Naive thymus-derived CD8-positive, alpha-beta T cell (primary cell): ENCODE measurements around the gene RCBTB2. TPM values are rescaled to one million over a fixed set of nuclear protein-coding genes. Genes with fewer than 3 reads are reported as not detected.

ENCODE experiments used
- ATAC-seq, 2 donors: fragments of 150-1000 bp; cut with Tn5 transposase in 1 of 2; sonication (Bioruptor Pico), chemical (Tn5 transposase) in 1 of 2; 1 replicate in 1 of 2; 2 replicates in 1 of 2; pipeline ENCODE4 v1.10.0; 2021; ENCODE audit warnings: mild to moderate bottlenecking in 2 of 2, moderate library complexity in 2 of 2
- POLR2A ChIA-PET: fragments of 350-600 bp; sonication (Branson Sonifier 250); formaldehyde crosslinking; loops from one replicate; lab custom pipeline; 2021; ENCODE audit warnings: antibody characterized with exemption; lab: Charles Lee
- DNase-seq, 10 donors: peaks; one replicate each; pipeline versions ENCODE4 v3.0.0 to v3.0.0-alpha.2; 2020 to 2022
- H3K27ac Mint-ChIP-seq, 10 donors: one replicate each; pipeline ENCODE4 v1.8.0; 2020 to 2022; ENCODE audit warnings: mild to moderate bottlenecking in 10 of 10, mixed read lengths in 10 of 10, moderate library complexity in 4 of 10, inconsistent platforms in 1 of 10
- H3K27me3 Mint-ChIP-seq, 5 donors: one replicate each; pipeline ENCODE4 v1.8.0; 2021 to 2022; ENCODE audit warnings: mixed read lengths in 5 of 5
- H3K36me3 Mint-ChIP-seq, 3 donors: one replicate each; pipeline ENCODE4 v1.8.0; 2020 to 2022; ENCODE audit warnings: mixed read lengths in 3 of 3, mild to moderate bottlenecking in 2 of 3, inconsistent platforms in 1 of 3
- H3K4me1 Mint-ChIP-seq, 4 donors: one replicate each; pipeline ENCODE4 v1.8.0; 2021 to 2022; ENCODE audit warnings: mixed read lengths in 4 of 4
- H3K4me3 Mint-ChIP-seq, 10 donors: one replicate each; pipeline ENCODE4 v1.8.0; 2020 to 2022; ENCODE audit warnings: mild to moderate bottlenecking in 10 of 10, mixed read lengths in 10 of 10, moderate library complexity in 6 of 10, inconsistent platforms in 1 of 10
- H3K9me3 Mint-ChIP-seq, 9 donors: one replicate each; pipeline ENCODE4 v1.8.0; 2020 to 2022; ENCODE audit warnings: mixed read lengths in 9 of 9, mild to moderate bottlenecking in 3 of 9, inconsistent platforms in 1 of 9, moderate library complexity in 1 of 9
- polyA plus RNA-seq, 3 donors: library from polyadenylated mRNA; unstranded; fragments of 300-500 nt; fragmentation: Illumina TruSeq; gene quantifications; one replicate each; pipeline ENCODE4 v1.2.3, GENCODE V29; 2021
- total RNA-seq, 8 experiments: library from RNA in 2 of 8; stranded (reverse) in 2 of 8; gene quantifications; one replicate each; pipeline ENCODE4 v1.2.3 and lab custom pipeline; 2021 to 2026

RCBTB2 gene
- total and polyA plus RNA-seq, 5 experiments from 2014 or later = 6.3 to 17.6 (median 8.1) TPM

GRCh38 chr13:48518083-48518482 is 14.8 kb downstream of the RCBTB2 start:
- Mint-ChIP-seq H3K9me3 (no peaks in the 10 kb centered on the region), H3K36me3 (no peaks in the 10 kb centered on the region)

DNA sequence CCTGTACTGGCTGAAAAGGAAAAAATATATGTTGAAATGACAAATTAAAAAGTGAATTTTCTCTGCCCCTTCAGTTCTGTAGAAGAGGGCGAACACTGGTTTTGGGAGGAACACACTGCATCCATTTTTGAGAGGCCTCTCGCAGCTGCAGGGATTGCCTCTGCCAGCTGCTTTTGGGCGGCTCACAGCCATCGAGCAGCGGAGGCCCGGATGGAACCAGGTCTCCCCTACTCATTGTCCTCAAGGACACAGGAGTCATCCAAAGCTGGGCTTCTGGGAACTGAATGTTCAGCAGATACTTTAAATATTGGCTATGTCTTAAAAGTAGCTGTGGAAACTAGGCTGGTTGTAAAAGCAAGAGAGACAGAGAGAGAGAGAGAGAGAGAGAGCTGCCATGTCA is 17.1 kb downstream of the RCBTB2 start:
- Mint-ChIP-seq H3K4me3 (no peak overlapping the region), H3K27me3 (no peaks in the 10 kb centered on the region), H3K9me3 (no peaks in the 10 kb centered on the region), H3K4me1 (peaks cover 0 to 2% (median under 1%) of the 10 kb centered on the region in 4 donors), H3K36me3 (no peaks in the 10 kb centered on the region), H3K27ac (no peak overlapping the region)
- DNase-seq = no peak
- no peak for ATAC-seq
- POLR2A ChIA-PET = interaction anchor here (1.5 kb wide), 1 partner anchor 8 kb away, joined by 3 read pairs; no protein-coding TSS in a partner anchor

More at GRCh38 chr13:48518083-48518482, 14.8 kb downstream of the RCBTB2 start:
- H3K27ac Mint-ChIP-seq = no peak overlapping the region
- no peaks in the 10 kb centered on the region for H3K27me3 Mint-ChIP-seq
- DNase-seq = no peak
- POLR2A ChIA-PET = interaction anchor here (1.0 kb wide), 1 partner anchor 15 kb away, joined by 3 read pairs; the partner anchor contains the start of gene RCBTB2
- ATAC-seq = no peak
- H3K4me3 Mint-ChIP-seq = no peak overlapping the region
- H3K4me1 Mint-ChIP-seq = peaks cover 0 to 2% (median 0%) of the 10 kb centered on the region in 4 donors

- POLR2A ChIA-PET = interaction anchor here (1.5 kb wide), 1 partner anchor 8 kb away, joined by 3 read pairs; no protein-coding TSS in a partner anchor
- peaks cover 0 to 6% (median 2%) of the 10 kb centered on the region in 4 donors for H3K4me1 Mint-ChIP-seq
- H3K4me3 Mint-ChIP-seq = no peak overlapping the region
- no peak overlapping the region for H3K27ac Mint-ChIP-seq
- no peak for DNase-seq
- no peaks in the 10 kb centered on the region for H3K27me3 Mint-ChIP-seq
- no peak for ATAC-seq
- H3K9me3 Mint-ChIP-seq = no peaks in the 10 kb centered on the region
- no peaks in the 10 kb centered on the region for H3K36me3 Mint-ChIP-seq
These were observed 18.1 kb downstream of the RCBTB2 start for GRCh38 chr13:48514793-48515192.

DNA sequence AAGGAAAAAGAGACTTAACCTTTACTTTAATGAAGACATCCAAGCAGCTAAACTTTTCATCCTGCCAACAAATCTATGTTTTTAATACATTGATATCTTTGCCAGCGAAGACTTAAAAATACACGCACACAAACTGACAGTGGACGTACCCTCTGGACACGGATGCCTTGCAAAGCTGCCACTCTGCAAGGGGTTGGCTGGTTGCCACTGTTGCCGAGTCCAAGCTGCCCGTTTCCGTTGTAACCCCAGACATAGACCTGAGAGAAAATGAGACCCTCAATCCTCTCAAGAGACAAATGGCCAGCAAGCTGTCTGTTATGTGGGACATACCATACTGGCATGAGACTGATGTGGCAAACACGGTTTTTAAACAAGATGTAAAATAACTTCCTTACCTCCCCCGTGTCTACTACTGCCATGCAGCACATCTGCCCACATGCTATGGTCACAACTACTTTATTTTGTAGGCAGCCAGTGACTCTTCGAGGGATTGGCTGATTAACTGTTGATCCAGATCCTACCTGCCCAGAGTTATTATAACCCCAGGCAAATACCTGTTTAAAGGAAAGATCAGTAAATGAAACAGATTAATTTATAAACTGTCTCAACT is 21.2 kb downstream of the RCBTB2 start:
- Mint-ChIP-seq H3K36me3 (no peaks in the 10 kb centered on the region), H3K9me3 (no peaks in the 10 kb centered on the region), H3K27me3 (no peaks in the 10 kb centered on the region), H3K4me1 (peaks cover 2 to 13% (median 4%) of the 10 kb centered on the region in 4 donors), H3K27ac (no peak overlapping the region), H3K4me3 (no peak overlapping the region)
- DNase-seq (no peak), ATAC-seq (no peak)
- POLR2A ChIA-PET = interaction anchor here (1.1 kb wide), 1 partner anchor 21 kb away, joined by 3 read pairs; no protein-coding TSS in a partner anchor

DNA sequence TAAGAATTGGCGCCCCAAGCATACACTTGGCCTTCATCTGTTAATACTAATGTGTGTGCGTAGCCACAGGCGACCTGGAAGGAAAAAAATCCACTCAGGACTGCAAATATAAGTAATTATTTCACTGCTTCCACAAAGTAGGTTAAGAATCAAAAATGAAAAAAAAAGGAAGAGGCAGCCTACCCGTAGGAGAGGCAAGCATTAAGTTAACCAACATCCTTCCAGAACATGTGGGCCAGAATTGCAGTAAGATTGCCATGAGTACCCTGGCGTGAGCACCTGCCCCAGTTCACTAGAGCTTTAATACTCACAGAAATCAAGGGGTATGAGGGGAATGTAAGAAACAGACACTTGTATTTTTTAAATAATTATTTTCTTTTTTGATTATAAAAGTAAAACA is 22.2 kb downstream of the RCBTB2 start:
- Mint-ChIP-seq H3K36me3 (no peaks in the 10 kb centered on the region), H3K27me3 (no peaks in the 10 kb centered on the region), H3K9me3 (no peaks in the 10 kb centered on the region), H3K4me3 (no peak overlapping the region), H3K4me1 (peaks cover 9 to 24% (median 14%) of the 10 kb centered on the region in 4 donors), H3K27ac (no peak overlapping the region)
- POLR2A ChIA-PET = interaction anchor here (6.4 kb wide), 1 partner anchor 22 kb away, joined by 69 read pairs; the partner anchor contains the start of gene RCBTB2
- ATAC-seq (no peak), DNase-seq (no peak)

DNA sequence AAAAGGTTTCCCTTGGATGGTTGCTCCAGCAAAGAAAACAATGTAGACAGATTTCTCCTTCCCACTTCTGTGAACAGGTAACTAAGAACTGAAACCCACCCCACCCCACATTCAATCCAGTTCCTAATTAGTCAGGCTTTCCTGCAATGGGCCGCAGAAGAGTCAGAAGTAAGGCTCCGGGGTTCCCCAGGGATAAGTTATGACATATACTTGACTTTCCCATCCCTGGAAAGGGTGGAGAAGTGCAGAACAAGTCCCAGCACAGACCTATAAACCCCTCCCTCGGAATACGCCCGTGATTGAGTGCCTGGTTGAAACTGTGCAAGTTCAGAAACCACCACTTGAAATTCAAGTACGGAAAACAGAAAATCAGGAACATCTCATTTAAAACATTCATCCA is 24.9 kb downstream of the RCBTB2 start:
- peaks cover 27 to 49% (median 35%) of the 10 kb centered on the region in 4 donors for H3K4me1 Mint-ChIP-seq

GRCh38 chr13:48507021-48507420 is 25.9 kb downstream of the RCBTB2 start:
- POLR2A ChIA-PET = interaction anchor here (0.6 to 6.4 kb wide), 5 partner anchors 9 to 97 kb away, joined by 3 to 69 read pairs (median 11); partner anchors contain the start of gene RCBTB2
- peak overlapping the region in 3 of 10 donors; percentile 69 to 82 (median 74) for H3K27ac Mint-ChIP-seq
- ATAC-seq (no peak), DNase-seq (no peak)
- no peaks in the 10 kb centered on the region for H3K36me3 Mint-ChIP-seq
- peaks cover 27 to 55% (median 36%) of the 10 kb centered on the region in 4 donors for H3K4me1 Mint-ChIP-seq
- no peaks in the 10 kb centered on the region for H3K9me3 Mint-ChIP-seq
- H3K4me3 Mint-ChIP-seq = no peak overlapping the region
- H3K27me3 Mint-ChIP-seq = no peaks in the 10 kb centered on the region

More for the DNA sequence above, 24.9 kb downstream of the RCBTB2 start:
- Mint-ChIP-seq H3K36me3 (no peaks in the 10 kb centered on the region), H3K4me3 (no peak overlapping the region), H3K27me3 (no peaks in the 10 kb centered on the region), H3K27ac (peak overlapping the region in 1 of 10 donors; percentile 4), H3K9me3 (no peaks in the 10 kb centered on the region)
- POLR2A ChIA-PET = interaction anchor here (6.4 kb wide), 1 partner anchor 25 kb away, joined by 69 read pairs; the partner anchor contains the start of gene RCBTB2
- DNase-seq = no peak
- no peak for ATAC-seq

DNA sequence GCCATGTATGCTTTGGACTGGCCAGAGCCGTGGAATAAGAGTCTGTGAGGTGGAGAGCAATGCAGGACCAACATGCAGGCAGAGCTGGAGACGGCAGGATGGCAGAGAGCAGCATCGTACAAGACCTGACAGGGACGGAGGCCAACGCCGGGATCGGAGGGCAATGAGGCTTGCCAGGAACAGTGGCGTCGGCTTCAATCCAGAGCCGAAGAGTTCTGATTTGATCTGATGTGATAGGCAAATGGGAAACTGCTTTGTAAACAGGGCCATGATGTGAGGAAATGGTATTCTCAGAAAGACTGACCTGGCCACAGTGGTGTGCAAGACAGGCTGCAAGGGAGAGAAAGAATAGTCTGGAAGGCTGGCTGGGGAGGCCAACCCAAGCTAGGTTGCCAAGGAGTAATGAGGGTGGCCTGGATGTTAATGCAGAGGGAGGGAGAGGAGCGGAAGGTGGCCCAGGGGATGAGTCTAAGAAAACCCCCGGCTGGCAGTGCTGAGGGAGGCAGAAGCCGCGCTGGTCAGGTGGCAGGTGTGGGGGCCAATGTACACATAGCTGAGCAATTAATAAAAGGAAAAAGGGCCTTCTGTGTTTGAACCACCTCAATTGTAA is 26.7 kb downstream of the RCBTB2 start:
- POLR2A ChIA-PET = interaction anchor here (0.6 to 6.4 kb wide), 9 partner anchors 10 to 273 kb away, joined by 3 to 69 read pairs (median 4); partner anchors contain the start of genes ITM2B, RB1 and RCBTB2

GRCh38 chr13:48505597-48506091 is 27.2 kb downstream of the RCBTB2 start:
- peak overlapping the region; percentile 34 to 88 (median 78) for H3K4me3 Mint-ChIP-seq
- H3K27me3 Mint-ChIP-seq = no peaks in the 10 kb centered on the region
- H3K9me3 Mint-ChIP-seq = no peaks in the 10 kb centered on the region
- POLR2A ChIA-PET = interaction anchor here (0.5 to 6.4 kb wide), 10 partner anchors 10 to 273 kb away, joined by 3 to 69 read pairs (median 4); partner anchors contain the start of genes ITM2B, RB1 and RCBTB2
- no peaks in the 10 kb centered on the region for H3K36me3 Mint-ChIP-seq
- peak; percentile 96 to 97 for ATAC-seq
- H3K27ac Mint-ChIP-seq = peak overlapping the region; percentile 81 to 97 (median 93)
- H3K4me1 Mint-ChIP-seq = peaks cover 27 to 67% (median 38%) of the 10 kb centered on the region in 4 donors
- DNase-seq = peak in 9 of 10 donors; percentile 30 to 86 (median 66)

More for the DNA sequence above, 26.7 kb downstream of the RCBTB2 start:
- H3K9me3 Mint-ChIP-seq = no peaks in the 10 kb centered on the region
- H3K4me1 Mint-ChIP-seq = peaks cover 27 to 63% (median 36%) of the 10 kb centered on the region in 4 donors
- no peaks in the 10 kb centered on the region for H3K27me3 Mint-ChIP-seq
- peak in 1 of 2 donors; percentile 14 for ATAC-seq
- H3K36me3 Mint-ChIP-seq = no peaks in the 10 kb centered on the region
- H3K4me3 Mint-ChIP-seq = peak overlapping the region; percentile 34 to 88 (median 78)
- peak overlapping the region; percentile 81 to 97 (median 93) for H3K27ac Mint-ChIP-seq
- no peak for DNase-seq

GRCh38 chr13:48505012-48505411 is 27.9 kb downstream of the RCBTB2 start:
- H3K9me3 Mint-ChIP-seq = no peaks in the 10 kb centered on the region
- H3K27ac Mint-ChIP-seq = peak overlapping the region; percentile 81 to 97 (median 92)
- no peaks in the 10 kb centered on the region for H3K36me3 Mint-ChIP-seq
- DNase-seq (peak in 2 of 10 donors; percentile 9 to 26), ATAC-seq (no peak)
- H3K4me3 Mint-ChIP-seq = peak overlapping the region in 9 of 10 donors; percentile 64 to 88 (median 78)
- no peaks in the 10 kb centered on the region for H3K27me3 Mint-ChIP-seq
- POLR2A ChIA-PET = interaction anchor here (0.9 to 6.4 kb wide), 7 partner anchors 9 to 201 kb away, joined by 3 to 69 read pairs (median 4); partner anchors contain the start of genes RB1 and RCBTB2
- H3K4me1 Mint-ChIP-seq = peaks cover 27 to 70% (median 39%) of the 10 kb centered on the region in 4 donors

DNA sequence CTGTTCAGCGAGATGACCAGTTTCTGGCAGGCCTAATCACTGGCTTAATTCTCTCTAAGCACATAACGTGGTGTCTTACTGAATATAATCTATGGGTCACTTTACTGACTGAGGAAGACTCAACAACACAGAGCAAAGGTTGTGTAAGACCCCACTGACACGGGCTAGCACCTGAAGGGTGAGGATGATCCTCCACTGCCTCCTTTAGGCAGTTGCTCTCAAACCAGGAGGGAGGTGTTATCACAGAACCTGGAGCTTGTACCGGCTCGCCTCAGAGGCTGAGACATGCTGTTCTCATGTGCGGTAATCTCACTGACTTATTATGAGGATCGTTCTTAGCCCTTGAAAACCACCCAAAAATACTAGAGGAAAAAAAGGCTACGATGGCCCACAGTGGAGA is 28.3 kb downstream of the RCBTB2 start:
- Mint-ChIP-seq H3K27me3 (no peaks in the 10 kb centered on the region), H3K4me1 (peaks cover 27 to 70% (median 38%) of the 10 kb centered on the region in 4 donors), H3K4me3 (peak overlapping the region in 5 of 10 donors; percentile 13 to 45 (median 30)), H3K9me3 (no peaks in the 10 kb centered on the region), H3K36me3 (no peaks in the 10 kb centered on the region), H3K27ac (peak overlapping the region in 6 of 10 donors; percentile 10 to 96 (median 82))
- POLR2A ChIA-PET = interaction anchor here (1.5 to 6.4 kb wide), 4 partner anchors 9 to 28 kb away, joined by 3 to 69 read pairs (median 13); partner anchors contain the start of gene RCBTB2
- no peak for DNase-seq
- no peak for ATAC-seq
